Small intestine (tissue), 7 donors: ENCODE results near the gene XRN1. TPM values are rescaled to one million over a fixed set of nuclear protein-coding genes. Genes with fewer than 3 reads are reported as not detected.
A peak's percentile ranks its signal among the peaks of the same experiment; 100 is the strongest.
"Not testable (repeated sequence)": the region's sequence is repeated elsewhere in the genome, so short reads cannot be mapped to it uniquely, and the experiment has no call there.

ENCODE experiments used
- DNase-seq, 2 donors: peaks; one replicate each; pipeline versions ENCODE4 v3.0.0 to v3.0.0-alpha.2; 2013
- FAIRE-seq: peaks from 2 replicates; lab custom pipeline; 2012; peaks lifted over from hg19 to GRCh38; lab: Jason Lieb, UNC
- H3K27ac ChIP-seq, 3 donors: one replicate each; pipeline ENCODE4 v1.5.1; 2013; ENCODE audit warnings: low read length in 2 of 3, mild to moderate bottlenecking in 2 of 3, control low read depth in 1 of 3, inconsistent platforms in 1 of 3, low read depth in 1 of 3, moderate library complexity in 1 of 3
- H3K27me3 ChIP-seq, 3 donors: one replicate each; pipeline ENCODE4 v1.6.1; 2013; ENCODE audit warnings: low read length in 3 of 3, inconsistent platforms in 1 of 3; ENCODE audit not compliant: control insufficient read depth in 3 of 3, insufficient read depth in 3 of 3
- H3K36me3 ChIP-seq, 3 donors: one replicate each; pipeline ENCODE4 v1.6.1; 2013; ENCODE audit warnings: low read length in 3 of 3, inconsistent platforms in 1 of 3, low read depth in 1 of 3, mild to moderate bottlenecking in 1 of 3, moderate library complexity in 1 of 3; ENCODE audit not compliant: control insufficient read depth in 3 of 3, insufficient read depth in 2 of 3
- H3K4me1 ChIP-seq, 3 donors: one replicate each; pipeline ENCODE4 v1.6.1; 2013; ENCODE audit warnings: low read length in 2 of 3, inconsistent platforms in 1 of 3, low read depth in 1 of 3, mild to moderate bottlenecking in 1 of 3, moderate library complexity in 1 of 3; ENCODE audit not compliant: control insufficient read depth in 3 of 3, insufficient read depth in 2 of 3
- H3K4me3 ChIP-seq, 3 donors: one replicate each; pipeline ENCODE4 v1.5.1; 2013; ENCODE audit warnings: low read length in 3 of 3, control low read depth in 1 of 3, inconsistent platforms in 1 of 3, low read depth in 1 of 3, mild to moderate bottlenecking in 1 of 3, moderate library complexity in 1 of 3
- H3K9me3 ChIP-seq, 2 donors: one replicate each; pipeline ENCODE4 v1.6.1; 2013; ENCODE audit warnings: low read depth in 1 of 2, low read length in 1 of 2; ENCODE audit not compliant: control insufficient read depth in 2 of 2, insufficient read depth in 1 of 2
- WGBS, 3 donors: extraction: QIAGEN DNeasy Blood & Tissue Kit; methylation state at CpG; one replicate each; pipeline ENCODE4 v1.1.7; 2013; 5-methylcytosine and 5-hydroxymethylcytosine counted together
- polyA plus RNA-seq, 4 donors: library from polyadenylated mRNA; stranded (reverse) in 3 of 4; unstranded in 1 of 4; fragments of 200-250 nt in 3 of 4; fragments of 120-200 nt in 1 of 4; gene quantifications; one replicate each; pipeline versions ENCODE4 v1.2.1 to v1.2.3, GENCODE V29; 2013
- donor health status: healthy with polysubstance abuse.
- donor health status: control.
- donor health status: control.
- donor health status: Bipolar disorder and iron deficiency.
- donor health status: healthy.

The XRN1 gene
- polyA plus RNA-seq, 4 donors: 4.8 to 34.4 (median 9.1) TPM

DNA sequence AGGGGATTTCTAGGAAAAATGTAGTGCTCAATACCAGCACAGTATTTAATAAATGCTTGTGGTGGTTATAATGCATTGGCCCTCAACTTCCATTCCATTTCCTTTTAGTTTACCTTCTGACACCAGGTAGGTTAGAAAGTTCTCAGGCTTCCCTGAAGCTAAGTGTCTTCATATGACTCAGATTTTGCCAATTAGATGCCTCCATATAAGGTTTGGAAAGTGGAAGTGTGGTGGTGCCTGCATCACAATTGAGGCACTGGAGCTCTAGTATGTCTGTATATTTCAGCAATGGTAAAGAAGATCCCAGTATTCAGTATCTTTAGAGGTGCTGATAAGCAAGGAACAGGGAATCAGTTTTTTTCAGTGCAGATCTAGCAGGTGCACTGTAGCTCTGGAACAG, 18.3 kb downstream of the XRN1 start:
- DNase-seq (no peak), FAIRE-seq (no peak)
- no peak overlapping the region for H3K27ac ChIP-seq
- H3K9me3 ChIP-seq: no peaks in the 10 kb centered on the region
- no peak overlapping the region for H3K4me3 ChIP-seq
- H3K27me3 ChIP-seq: no peaks in the 10 kb centered on the region
- no peaks in the 10 kb centered on the region for H3K4me1 ChIP-seq
- peaks cover 9 to 23% (median 14%) of the 10 kb centered on the region in 3 donors for H3K36me3 ChIP-seq

- DNase-seq (no peak), FAIRE-seq (no peak)
- no peak overlapping the region for H3K4me3 ChIP-seq
- H3K27me3 ChIP-seq: no peaks in the 10 kb centered on the region
- H3K36me3 ChIP-seq: peaks cover 4 to 27% (median 7%) of the 10 kb centered on the region in 3 donors
- 95 to 99% (median 98%) methylated on average over 1 of the region's 1 CpG for WGBS, 3 donors
- H3K27ac ChIP-seq: no peak overlapping the region
- no peaks in the 10 kb centered on the region for H3K4me1 ChIP-seq
- H3K9me3 ChIP-seq: no peaks in the 10 kb centered on the region
Measured at GRCh38 chr3:142424754-142425153, 23.1 kb downstream of the XRN1 start.

GRCh38 chr3:142418926-142419592, 28.8 kb downstream of the XRN1 start:
- peaks cover 2 to 35% (median 8%) of the 10 kb centered on the region in 3 donors for H3K36me3 ChIP-seq
- FAIRE-seq: no peak
- H3K27ac ChIP-seq: no peak overlapping the region
- no peaks in the 10 kb centered on the region for H3K9me3 ChIP-seq
- DNase-seq: no peak
- H3K4me1 ChIP-seq: no peaks in the 10 kb centered on the region
- H3K4me3 ChIP-seq: no peak overlapping the region
- whole genome bisulfite sequencing, 3 donors: 90 to 95% (median 94%) methylated on average over 5 of the region's 5 CpGs
- no peaks in the 10 kb centered on the region for H3K27me3 ChIP-seq

GRCh38 chr3:142417302-142417701, 30.5 kb downstream of the XRN1 start:
- DNase-seq (peak; percentile 27 to 44), FAIRE-seq (no peak)
- Histone ChIP-seq H3K36me3 (peaks cover 2 to 33% (median 10%) of the 10 kb centered on the region in 3 donors), H3K4me1 (no peaks in the 10 kb centered on the region), H3K27ac (no peak overlapping the region), H3K27me3 (no peaks in the 10 kb centered on the region), H3K4me3 (no peak overlapping the region), H3K9me3 (no peaks in the 10 kb centered on the region)
- WGBS, 3 donors: 20 to 61% (median 46%) methylated on average over 1 of the region's 1 CpG

GRCh38 chr3:142400537-142400936, 47.3 kb downstream of the XRN1 start:
- not testable (repeated sequence) for H3K9me3 ChIP-seq, H3K27me3 ChIP-seq, H3K4me1 ChIP-seq, H3K27ac ChIP-seq, H3K4me3 ChIP-seq, FAIRE-seq, DNase-seq
- H3K36me3 ChIP-seq: peaks cover 16 to 21% (median 20%) of the 10 kb centered on the region in 3 donors
- WGBS, 3 donors: 81 to 89% (median 85%) methylated on average over 7 of the region's 7 CpGs

- peaks cover 15 to 33% (median 16%) of the 10 kb centered on the region in 3 donors for H3K36me3 ChIP-seq
- FAIRE-seq (no peak), DNase-seq (no peak)
- H3K9me3 ChIP-seq: peaks cover 0 to 6% of the 10 kb centered on the region in 2 donors
- no peaks in the 10 kb centered on the region for H3K4me1 ChIP-seq
- H3K27me3 ChIP-seq: no peaks in the 10 kb centered on the region
- no peak overlapping the region for H3K4me3 ChIP-seq
- H3K27ac ChIP-seq: no peak overlapping the region
- 83 to 100% (median 92%) methylated on average over 4 of the region's 4 CpGs for WGBS, 3 donors
Measured at GRCh38 chr3:142394921-142395622, 52.8 kb downstream of the XRN1 start.

- DNase-seq (no peak), FAIRE-seq (no peak)
- Histone ChIP-seq H3K27me3 (no peaks in the 10 kb centered on the region), H3K4me3 (no peak overlapping the region), H3K27ac (no peak overlapping the region), H3K36me3 (peaks cover 9 to 23% (median 12%) of the 10 kb centered on the region in 3 donors), H3K4me1 (no peaks in the 10 kb centered on the region), H3K9me3 (no peaks in the 10 kb centered on the region)
- 97 to 100% (median 98%) methylated on average over 2 of the region's 2 CpGs for WGBS, 3 donors
Measured at GRCh38 chr3:142385078-142385477, 62.8 kb downstream of the XRN1 start.

GRCh38 chr3:142374687-142375086, 73.2 kb downstream of the XRN1 start:
- Histone ChIP-seq H3K4me1 (no peaks in the 10 kb centered on the region), H3K36me3 (peaks cover 0 to 19% (median 13%) of the 10 kb centered on the region in 3 donors), H3K27me3 (no peaks in the 10 kb centered on the region), H3K27ac (no peak overlapping the region), H3K9me3 (no peaks in the 10 kb centered on the region), H3K4me3 (no peak overlapping the region)
- 97 to 98% (median 97%) methylated on average over 3 of the region's 3 CpGs for WGBS, 3 donors
- FAIRE-seq (no peak), DNase-seq (no peak)
